ENCODE measurements around the gene SYNDIG1L. TPM values are rescaled to one million over a fixed set of nuclear protein-coding genes. Genes with fewer than 3 reads are reported as not detected.

SYNDIG1L gene
- total and polyA plus RNA-seq, 10 of the 15 experiments (the other 5 are each of a cell fraction or from before 2014, with no cell fraction given), result 0.04 TPM; not detected in 9

- H3K4me1 ChIP-seq (ENCODE audit: control insufficient read depth, insufficient read depth, low read length), result peaks cover 26% of the 10 kb centered on the region
- RAD21 ChIA-PET (ENCODE audit: unreplicated experiment), result no interaction called here
- H4K20me1 ChIP-seq (ENCODE audit: control insufficient read depth, insufficient read depth), result no peaks in the 10 kb centered on the region
- ATAC-seq (no peak), FAIRE-seq (no peak), DNase-seq (ENCODE audit: low read depth, low spot score) (no peak)
- H2AFZ ChIP-seq (ENCODE audit: control insufficient read depth, low read depth, low read length), result no peak overlapping the region
- POLR2A ChIA-PET, result no interaction called here
- H3K27me3 ChIP-seq (replicated peaks in 1 of 2; ENCODE audit: control insufficient read depth in 2 of 2, insufficient read depth in 2 of 2, low read length in 1 of 2), result no peaks in the 10 kb centered on the region; a peak in 2 of 4 replicates
- intact Hi-C loops (cut with micrococcal nuclease; ENCODE audit: unreplicated experiment), result no loop called here
- SMC1A ChIA-PET (ENCODE audit: uncharacterized antibody, unreplicated experiment), result no interaction called here
- 63% methylated on average over 6 of the region's 7 CpGs for WGBS (ENCODE audit: insufficient coverage, insufficient replicate concordance, low lambda C conversion rate, missing lambda C conversion rate)
- no peaks in the 10 kb centered on the region for H3K9me3 ChIP-seq (replicated peaks; ENCODE audit: control insufficient read depth, insufficient read depth, low read length)
- H3K4me3 ChIP-seq, result no peak overlapping the region
- no peak overlapping the region for H3K9ac ChIP-seq (ENCODE audit: control insufficient read depth, insufficient read depth, low read length)
- no peak for TF ChIP-seq EED (IDR thresholded peaks at IDR 0.05; ENCODE audit: low read depth)
- TF ChIP-seq SKIL (IDR thresholded peaks at IDR 0.05; ENCODE audit: low read depth, poor library complexity, severe bottlenecking), result no peak
- in situ Hi-C loops (cut with MboI), result no loop called here
- no peak overlapping the region for H3K4me2 ChIP-seq (ENCODE audit: control insufficient read depth, insufficient read depth)
- H3K79me2 ChIP-seq (ENCODE audit: control insufficient read depth, insufficient read depth, low read length), result no peaks in the 10 kb centered on the region
- H3K36me3 ChIP-seq (ENCODE audit: control insufficient read depth in 2 of 2, insufficient read depth in 2 of 2, low read length in 1 of 2), result no peaks in the 10 kb centered on the region
- no TSS peak for BruUV-seq (replicated peaks)
- CTCF ChIA-PET, result no interaction called here
- no peak overlapping the region for H3K27ac ChIP-seq (ENCODE audit: control insufficient read depth, insufficient read depth)
Measured at GRCh38 chr14:74404435-74404834, 21.6 kb downstream of the SYNDIG1L start.

DNA sequence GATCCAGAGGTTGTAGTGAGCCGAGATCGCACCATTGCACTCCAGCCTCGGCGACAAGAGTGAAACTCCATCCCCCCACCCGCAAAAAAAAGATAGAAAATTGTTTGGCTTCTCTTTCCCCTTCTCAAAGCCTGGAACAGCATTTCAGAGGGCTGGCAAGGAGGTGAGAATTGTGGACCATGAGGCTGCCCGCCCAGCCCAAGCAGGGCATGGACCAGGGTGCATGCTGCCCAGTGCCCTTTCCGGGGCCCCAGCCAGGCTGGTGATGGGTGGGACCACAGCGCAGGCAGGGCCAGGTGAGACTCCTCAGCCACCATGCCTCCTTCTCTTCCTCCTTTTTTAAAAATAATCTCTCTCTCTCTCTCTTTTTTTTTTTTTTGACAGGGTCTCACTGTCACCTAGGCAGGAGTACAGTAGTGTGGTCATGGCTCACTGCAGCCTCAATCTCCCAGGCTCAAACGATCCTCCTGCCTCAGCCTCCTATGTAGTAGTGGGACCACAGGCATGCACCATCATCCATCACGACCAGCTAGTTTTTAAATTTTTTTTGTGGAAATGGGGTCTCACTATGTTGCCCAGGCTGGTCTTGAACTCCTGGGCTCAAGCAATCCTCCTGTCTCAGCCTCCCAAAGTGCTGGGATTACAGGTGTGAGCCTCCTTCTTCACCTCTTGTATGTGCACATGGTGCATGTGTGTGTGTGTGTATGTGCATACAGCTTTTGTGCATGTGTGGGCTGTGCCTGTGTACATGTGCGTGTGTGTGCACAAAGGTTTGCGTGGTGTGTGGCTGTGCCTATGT lies 22.2 kb downstream of the SYNDIG1L start:
- no peaks in the 10 kb centered on the region for H3K9me3 ChIP-seq (replicated peaks; ENCODE audit: control insufficient read depth, insufficient read depth, low read length)
- H3K9ac ChIP-seq (ENCODE audit: control insufficient read depth, insufficient read depth, low read length), result no peak overlapping the region
- DNase-seq (ENCODE audit: low read depth, low spot score) (no peak), FAIRE-seq (no peak), ATAC-seq (no peak)
- H3K27ac ChIP-seq (ENCODE audit: control insufficient read depth, insufficient read depth), result no peak overlapping the region
- ChIA-PET CTCF (no interaction called here), POLR2A (no interaction called here), SMC1A (ENCODE audit: uncharacterized antibody, unreplicated experiment) (no interaction called here), RAD21 (ENCODE audit: unreplicated experiment) (no interaction called here)
- BruUV-seq (replicated peaks), result no TSS peak
- H3K4me1 ChIP-seq (ENCODE audit: control insufficient read depth, insufficient read depth, low read length), result peaks cover 26% of the 10 kb centered on the region
- 87% methylated on average over 12 of the region's 12 CpGs for WGBS (ENCODE audit: insufficient coverage, insufficient replicate concordance, low lambda C conversion rate, missing lambda C conversion rate)
- no peaks in the 10 kb centered on the region for H3K36me3 ChIP-seq (ENCODE audit: control insufficient read depth in 2 of 2, insufficient read depth in 2 of 2, low read length in 1 of 2)
- no peak overlapping the region for H2AFZ ChIP-seq (ENCODE audit: control insufficient read depth, low read depth, low read length)
- no peaks in the 10 kb centered on the region; a peak in 2 of 4 replicates for H3K27me3 ChIP-seq (replicated peaks in 1 of 2; ENCODE audit: control insufficient read depth in 2 of 2, insufficient read depth in 2 of 2, low read length in 1 of 2)
- H4K20me1 ChIP-seq (ENCODE audit: control insufficient read depth, insufficient read depth), result no peaks in the 10 kb centered on the region
- H3K79me2 ChIP-seq (ENCODE audit: control insufficient read depth, insufficient read depth, low read length), result no peaks in the 10 kb centered on the region
- H3K4me3 ChIP-seq, result no peak overlapping the region
- intact Hi-C loops (cut with micrococcal nuclease; ENCODE audit: unreplicated experiment), result no loop called here
- in situ Hi-C loops (cut with MboI), result no loop called here
- no peak overlapping the region for H3K4me2 ChIP-seq (ENCODE audit: control insufficient read depth, insufficient read depth)
- TF ChIP-seq GABPA (IDR thresholded peaks at IDR 0.05; ENCODE audit: low read depth) (no peak), BCL3 (IDR thresholded peaks at IDR 0.05; ENCODE audit: borderline replicate concordance, insufficient read depth, low read depth, low read length, poor library complexity, severe bottlenecking) (peak; percentile 22), CTCF (IDR thresholded peaks at IDR 0.05 in 2 of 3, conservative IDR thresholded peaks at IDR 0.05 in 1 of 3; ENCODE audit: control insufficient read depth in 2 of 3, extremely low read depth in 1 of 3, insufficient read depth in 1 of 3, low read depth in 3 of 3, low read length in 3 of 3) (no peak), RAD21 (IDR thresholded peaks at IDR 0.05; ENCODE audit: insufficient read depth, low read depth, low read length) (no peak)

All from GM12878 (cell line).